Fibroblast of lung (primary cell): Measurements from ENCODE around the gene PIGK. TPM values are rescaled to one million over a fixed set of nuclear protein-coding genes. Genes with fewer than 3 reads are reported as not detected.
A peak's percentile ranks its signal among the peaks of the same experiment; 100 is the strongest.
"Not testable (repeated sequence)": the region's sequence is repeated elsewhere in the genome, so short reads cannot be mapped to it uniquely, and the experiment has no call there.

Experiments used
- DNase-seq, 2 donors: peaks; one replicate each; pipeline versions ENCODE4 v3.0.0 to v3.0.0-alpha.2; 2010; ENCODE audit warnings: low read depth in 2 of 2
- H2AFZ ChIP-seq: 2 replicates; pipeline ENCODE4 v1.5.1; 2012; ENCODE audit warnings: low read length, control low read depth, inconsistent platforms
- H3K27ac ChIP-seq: 2 replicates; pipeline ENCODE4 v1.5.1; 2011; ENCODE audit warnings: low read length, control low read depth; ENCODE audit not compliant: insufficient read depth
- H3K27me3 ChIP-seq: 2 replicates; pipeline ENCODE4 v1.5.1; 2011; ENCODE audit warnings: mild to moderate bottlenecking, low read length; ENCODE audit not compliant: control insufficient read depth, insufficient read depth
- H3K36me3 ChIP-seq: 2 replicates; pipeline ENCODE4 v1.5.1; 2011; ENCODE audit warnings: low read length; ENCODE audit not compliant: control insufficient read depth, insufficient read depth
- H3K4me1 ChIP-seq: 2 replicates; pipeline ENCODE4 v1.5.1; 2011; ENCODE audit warnings: low read length; ENCODE audit not compliant: control insufficient read depth, insufficient read depth; ENCODE audit errors: extremely low read depth
- H3K4me2 ChIP-seq: 2 replicates; pipeline ENCODE4 v1.5.1; 2011; ENCODE audit warnings: low read length, control low read depth; ENCODE audit not compliant: insufficient read depth; ENCODE audit errors: extremely low read depth
- H3K4me3 ChIP-seq, 4 experiments: fragments of 200-600 bp in 1 of 4; sonication (generic) in 1 of 4; replicated peaks in 1 of 4; 2 replicates each; pipeline ENCODE4 v1.5.1; 2011 to 2016; ENCODE audit warnings: low read length in 4 of 4, low read depth in 3 of 4, mild to moderate bottlenecking in 3 of 4, control low read depth in 2 of 4, inconsistent platforms in 1 of 4, mixed read lengths in 1 of 4; ENCODE audit not compliant: insufficient read depth in 1 of 4; ENCODE audit errors: control extremely low read depth in 1 of 4
- H3K79me2 ChIP-seq: 2 replicates; pipeline ENCODE4 v1.5.1; 2012; ENCODE audit warnings: mild to moderate bottlenecking, low read length, inconsistent platforms; ENCODE audit not compliant: control insufficient read depth, insufficient read depth
- H3K9ac ChIP-seq: 2 replicates; pipeline ENCODE4 v1.5.1; 2011; ENCODE audit warnings: mild to moderate bottlenecking, low read length, control low read depth; ENCODE audit not compliant: insufficient read depth
- H3K9me3 ChIP-seq: 2 replicates; pipeline ENCODE4 v1.5.1; 2012; ENCODE audit warnings: low read depth, low read length; ENCODE audit not compliant: control insufficient read depth, insufficient read depth
- H4K20me1 ChIP-seq: 2 replicates; pipeline ENCODE4 v1.5.1; 2011; ENCODE audit warnings: low read length; ENCODE audit not compliant: control insufficient read depth, insufficient read depth; ENCODE audit errors: extremely low read depth
- CTCF ChIP-seq, 2 donors: IDR thresholded peaks in 1 of 2; conservative IDR thresholded peaks in 1 of 2; 1 replicate in 1 of 2; 2 replicates in 1 of 2; pipeline ENCODE4 v1.5.1; 2011 to 2012; ENCODE audit warnings: low read length in 2 of 2, control low read depth in 1 of 2, inconsistent platforms in 1 of 2, low read depth in 1 of 2, mild to moderate bottlenecking in 1 of 2
- EZH2 ChIP-seq: IDR thresholded peaks from 2 replicates; pipeline ENCODE4 v1.5.1; 2012; ENCODE audit warnings: low read length, control low read depth, mild to moderate bottlenecking; ENCODE audit errors: missing control alignments
- polyA plus RNA-seq, 2 donors: library from polyadenylated mRNA; depleted of rRNA in 1 of 2; stranded (reverse) in 1 of 2; unstranded in 1 of 2; fragments of >200 nt; gene quantifications; 2 replicates each; pipeline ENCODE4 v1.2.1, GENCODE V29; 2011 to 2012; ENCODE audit warnings: missing spikeins in 1 of 2
- total RNA-seq: library from RNA; depleted of rRNA; stranded (reverse); fragments of >200 nt; gene quantifications from 2 replicates; pipeline ENCODE4 v1.2.1, GENCODE V29; 2014

Gene PIGK
- total and polyA plus RNA-seq, 2 donors (not counting 1 experiment from before 2014, with no cell fraction given): 55.7 to 58.7 TPM

GRCh38 chr1:77197351-77197750 is 21.9 kb downstream of the PIGK start:
- no peaks in the 10 kb centered on the region for H3K27me3 ChIP-seq
- no peaks in the 10 kb centered on the region for H3K36me3 ChIP-seq
- H3K9me3 ChIP-seq: no peaks in the 10 kb centered on the region
- no peaks in the 10 kb centered on the region for H3K79me2 ChIP-seq
- no peaks in the 10 kb centered on the region for H3K4me1 ChIP-seq
- no peak overlapping the region for H3K4me3 ChIP-seq
- H3K9ac ChIP-seq: no peak overlapping the region
- DNase-seq: no peak
- TF ChIP-seq EZH2: no peak
- TF ChIP-seq CTCF (conservative IDR thresholded peaks at IDR 0.05 in 1 of 2, IDR thresholded peaks at IDR 0.05 in 1 of 2; ENCODE audit: low read depth in 1 of 2, low read length in 2 of 2): no peak
- H3K4me2 ChIP-seq: no peak overlapping the region
- no peak overlapping the region for H2AFZ ChIP-seq
- no peaks in the 10 kb centered on the region for H4K20me1 ChIP-seq
- no peak overlapping the region for H3K27ac ChIP-seq

- peak in 1 of 2 donors; percentile 7 for DNase-seq
- H4K20me1 ChIP-seq: no peaks in the 10 kb centered on the region
- H3K4me3 ChIP-seq: no peak overlapping the region
- no peaks in the 10 kb centered on the region for H3K36me3 ChIP-seq
- no peaks in the 10 kb centered on the region for H3K27me3 ChIP-seq
- no peaks in the 10 kb centered on the region for H3K79me2 ChIP-seq
- no peak for TF ChIP-seq EZH2
- TF ChIP-seq CTCF (conservative IDR thresholded peaks at IDR 0.05 in 1 of 2, IDR thresholded peaks at IDR 0.05 in 1 of 2; ENCODE audit: low read depth in 1 of 2, low read length in 2 of 2): no peak
- no peak overlapping the region for H3K27ac ChIP-seq
- no peak overlapping the region for H3K9ac ChIP-seq
- no peaks in the 10 kb centered on the region for H3K9me3 ChIP-seq
- no peak overlapping the region for H3K4me2 ChIP-seq
- H2AFZ ChIP-seq: no peak overlapping the region
- H3K4me1 ChIP-seq: no peaks in the 10 kb centered on the region
Observed at GRCh38 chr1:77193951-77194350, 25.3 kb downstream of the PIGK start.

- Histone ChIP-seq H3K9me3 (no peaks in the 10 kb centered on the region), H3K4me3 (no peak overlapping the region), H3K4me1 (no peaks in the 10 kb centered on the region), H4K20me1 (no peaks in the 10 kb centered on the region), H3K27ac (no peak overlapping the region), H2AFZ (no peak overlapping the region), H3K79me2 (no peaks in the 10 kb centered on the region), H3K9ac (no peak overlapping the region), H3K4me2 (no peak overlapping the region), H3K36me3 (no peaks in the 10 kb centered on the region), H3K27me3 (no peaks in the 10 kb centered on the region)
- DNase-seq: no peak
- no peak for TF ChIP-seq EZH2
Observed at GRCh38 chr1:77188770-77189169, 30.5 kb downstream of the PIGK start.

GRCh38 chr1:77186907-77187306 is 32.3 kb downstream of the PIGK start:
- not testable (repeated sequence) for H3K4me3 ChIP-seq, H3K79me2 ChIP-seq, H3K9ac ChIP-seq, H2AFZ ChIP-seq, H3K9me3 ChIP-seq, H3K4me2 ChIP-seq, H3K27me3 ChIP-seq, H3K27ac ChIP-seq, H3K36me3 ChIP-seq, H4K20me1 ChIP-seq, H3K4me1 ChIP-seq, DNase-seq
